D341Med (cell line): ENCODE measurements around the gene FOXRED2.

Experiments used
- DNase-seq: peaks from one replicate; pipeline ENCODE4 v3.0.0; 2012; ENCODE audit warnings: low spot score

FOXRED2 gene

DNA sequence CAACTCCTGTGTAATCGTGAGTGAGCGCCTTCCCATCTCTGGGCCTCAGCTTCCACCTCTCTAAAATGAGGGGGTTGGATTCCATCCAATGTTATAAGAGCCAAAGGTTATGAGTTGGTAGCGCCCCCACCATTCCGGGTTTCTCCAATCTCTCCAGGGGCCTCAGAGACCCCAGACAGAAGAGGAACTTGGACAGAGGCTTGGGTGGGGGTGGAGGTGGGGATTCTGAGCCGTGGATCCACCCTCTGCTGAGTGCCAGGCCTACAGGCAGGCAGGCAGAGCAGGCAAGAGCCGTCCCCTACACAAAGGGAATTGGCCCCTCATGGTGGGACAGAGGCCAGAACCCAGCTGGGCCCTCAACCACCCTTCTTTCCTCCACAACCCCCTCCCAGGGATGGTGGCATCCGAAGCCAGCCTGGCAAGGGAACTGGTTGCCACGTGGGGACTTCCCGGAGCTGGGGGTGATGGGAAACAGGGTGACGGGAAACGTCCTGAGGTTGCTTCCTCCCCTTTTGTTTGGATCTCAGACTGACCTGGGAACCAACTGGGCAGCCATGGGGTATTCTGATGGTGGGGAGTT, 57.2 kb downstream of the FOXRED2 start:
- DNase-seq = no peak

DNA sequence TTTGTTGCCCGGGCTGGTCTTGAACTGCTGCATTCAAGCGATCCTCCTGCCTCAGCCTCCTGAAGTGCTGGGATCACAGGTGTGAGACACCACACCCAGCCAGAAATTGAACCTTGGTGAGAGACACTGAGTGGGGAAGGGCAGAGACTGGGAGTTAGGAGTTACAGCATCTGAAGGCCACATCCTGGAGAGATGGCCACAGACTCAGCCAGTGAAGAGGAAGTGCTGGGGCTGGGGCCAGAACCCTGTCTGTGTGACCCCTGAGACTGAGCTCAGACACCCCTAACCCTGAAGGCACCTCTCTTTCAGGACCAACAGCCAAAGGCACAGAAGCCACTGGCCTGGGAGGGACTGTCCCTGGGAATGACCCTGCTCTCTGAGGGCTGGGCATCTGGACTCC, 59.2 kb downstream of the FOXRED2 start:
- DNase-seq = no peak

DNA sequence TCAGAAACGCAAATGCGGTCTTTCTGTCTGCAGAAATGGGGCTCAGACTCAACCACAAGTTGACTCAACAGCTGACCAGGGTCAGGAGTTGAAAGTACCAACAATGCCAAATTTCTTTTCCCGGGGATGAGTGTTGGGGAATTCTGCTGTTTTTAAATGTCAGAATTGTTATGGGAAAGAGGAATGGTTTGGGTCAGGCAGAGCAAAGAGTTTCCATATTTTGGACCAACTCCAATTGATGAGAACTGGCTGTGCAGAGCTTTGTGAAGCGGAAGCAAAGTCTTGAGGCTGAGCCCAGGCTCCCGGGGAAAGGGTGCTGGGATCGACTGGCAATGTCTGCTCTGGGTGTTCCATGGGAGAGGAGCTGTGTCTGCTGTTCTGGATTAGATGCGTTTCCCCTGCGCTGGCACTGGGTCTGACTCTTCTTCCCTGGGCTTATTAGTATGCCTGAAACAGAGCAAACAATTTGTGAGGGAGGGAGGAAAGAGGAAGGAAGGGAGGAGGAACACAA, 61.6 kb downstream of the FOXRED2 start:
- no peak for DNase-seq

DNA sequence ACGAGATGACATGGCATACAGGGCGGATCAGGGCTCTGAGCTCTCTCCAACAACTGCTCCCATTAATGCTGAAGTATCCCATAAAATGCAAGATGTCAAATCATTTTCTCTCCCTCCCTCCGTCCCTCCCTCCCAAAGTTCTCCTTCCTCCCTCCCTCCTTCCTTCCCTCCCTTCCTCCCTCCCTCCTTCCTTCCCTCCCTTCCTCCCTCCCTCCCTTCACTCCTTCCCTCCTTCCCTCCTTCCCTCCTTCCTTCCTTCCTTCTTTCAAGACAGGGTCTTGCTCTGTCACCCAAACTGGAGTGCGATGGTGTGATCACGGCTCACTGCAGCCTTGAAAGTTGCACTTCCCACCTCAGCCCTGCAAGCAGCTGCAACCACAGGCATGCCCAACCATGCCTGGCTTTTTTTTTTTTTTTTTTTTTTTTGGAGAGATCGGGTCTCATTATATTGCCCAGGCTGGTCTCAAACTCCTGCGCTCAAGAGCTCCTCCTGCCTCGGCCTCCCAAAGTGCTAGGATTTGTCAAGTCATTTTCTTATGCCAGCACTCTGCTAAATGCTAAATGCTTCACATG, 63.6 kb downstream of the FOXRED2 start:
- no peak for DNase-seq

DNA sequence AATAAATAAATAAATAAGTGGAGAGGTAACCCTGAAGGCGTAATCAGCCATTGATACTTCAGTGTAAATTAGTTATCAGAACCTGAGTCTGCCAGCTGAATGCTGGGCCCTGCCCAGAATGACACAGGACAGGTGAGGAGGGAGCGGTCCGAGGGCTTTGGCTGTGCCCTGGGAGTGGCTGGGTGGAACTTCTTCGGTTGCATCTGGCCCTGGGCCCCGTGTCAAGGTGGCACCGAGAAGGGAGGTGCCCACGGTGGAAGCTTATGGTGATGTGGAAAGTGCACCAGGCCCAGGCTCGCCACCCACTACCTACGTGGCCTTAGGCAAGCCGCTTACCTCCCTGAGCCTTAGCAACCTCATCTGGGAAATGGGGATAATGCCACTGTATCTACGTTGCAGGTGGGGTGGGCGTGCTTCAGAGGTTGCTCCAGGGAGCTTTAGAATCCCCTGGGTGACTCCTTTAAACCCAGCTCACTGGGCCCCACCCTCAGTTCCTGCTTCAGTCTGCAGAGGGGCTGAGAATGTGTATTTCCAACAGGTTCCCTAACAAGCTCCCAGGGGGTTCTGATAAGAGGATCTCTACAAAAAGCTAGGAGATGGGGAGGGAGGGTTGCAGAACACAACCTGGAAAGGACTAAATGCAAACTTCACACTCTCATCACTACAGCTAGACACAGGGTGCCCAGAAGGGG, 64.2 kb downstream of the FOXRED2 start:
- no peak for DNase-seq

DNA sequence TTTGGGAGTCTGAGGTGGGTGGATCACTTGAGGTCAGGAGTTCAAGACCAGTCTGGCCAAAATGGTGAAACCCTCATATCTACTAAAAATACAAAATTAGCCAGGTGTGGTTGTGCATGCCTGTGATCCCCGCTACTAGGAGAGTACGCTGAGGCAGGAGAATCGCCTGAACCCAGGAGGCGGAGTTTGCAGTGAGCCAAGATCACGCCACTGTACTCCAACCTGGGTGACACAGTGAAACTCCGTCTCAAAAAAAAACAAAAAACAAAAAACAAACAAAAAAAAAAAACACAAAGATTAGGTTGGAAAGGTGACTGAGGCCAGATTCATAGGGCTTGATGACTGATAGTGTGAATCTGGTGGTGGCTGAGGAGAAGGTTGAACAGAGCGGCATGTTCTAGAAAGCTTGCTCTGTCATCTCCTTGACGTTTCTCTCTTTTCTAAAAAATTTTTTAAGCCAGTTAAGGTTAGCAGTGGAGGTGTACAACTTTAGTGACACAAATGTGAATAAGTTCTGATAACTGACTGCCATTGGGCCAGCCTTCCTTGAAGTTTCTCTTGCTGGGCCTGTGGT, 66.3 kb downstream of the FOXRED2 start:
- no peak for DNase-seq

DNA sequence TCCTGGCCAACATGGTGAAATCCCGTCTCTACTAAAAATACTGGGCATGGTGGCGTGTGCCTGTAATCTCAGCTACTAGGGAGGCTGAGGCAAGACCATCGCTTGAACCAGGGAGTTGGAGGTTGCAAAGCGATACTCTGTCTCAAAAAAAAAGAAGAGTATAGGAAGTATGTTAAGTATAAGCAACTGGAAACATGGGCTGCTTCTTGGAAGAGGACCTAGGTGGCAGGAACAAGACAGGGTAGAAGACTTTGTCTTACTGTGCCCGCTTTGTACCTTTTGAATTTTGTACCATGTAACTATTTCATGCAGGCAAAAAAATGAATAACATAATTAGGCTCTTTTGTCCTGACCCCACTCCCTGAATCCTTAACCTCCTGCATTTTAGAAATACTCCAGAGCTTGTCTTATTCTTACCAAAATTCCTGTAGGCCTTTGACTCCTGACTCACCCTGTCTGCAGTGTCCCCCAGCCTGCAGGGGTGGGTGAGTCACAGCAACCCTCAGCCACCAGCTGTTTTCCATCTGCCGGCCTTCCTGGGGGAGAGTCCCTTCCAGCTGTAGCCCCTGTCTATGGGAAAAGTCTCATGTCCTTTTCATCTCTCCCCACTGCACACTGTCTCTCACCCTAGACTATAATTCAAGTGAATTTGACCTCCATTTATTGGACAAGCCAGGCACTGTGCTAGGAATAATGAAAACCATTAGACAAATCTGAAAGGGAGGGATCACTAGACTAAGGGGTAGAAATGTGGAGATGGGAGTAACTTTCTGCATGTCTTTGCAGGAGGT, 67.2 kb downstream of the FOXRED2 start:
- no peak for DNase-seq
